GM13976 (cell line): ENCODE data around the gene FPR2.

Experiments
- DNase-seq: peaks from one replicate; pipeline ENCODE4 v3.0.0; 2012; ENCODE audit warnings: low spot score
- in situ Hi-C: fragments of 300-500 bp; cut with MboI; formaldehyde crosslinking; loops from one replicate; pipeline ENCODE4 v1.12.0; 2022; ENCODE audit warnings: low sequenced_read_pairs, mixed read lengths, inconsistent platforms; ENCODE audit not compliant: unreplicated experiment
- TF ChIP-seq, protein P1 (sequence below): IDR thresholded peaks from 2 replicates; pipeline ENCODE4 v1.5.1; 2012; ENCODE audit warnings: borderline replicate concordance, mild to moderate bottlenecking; ENCODE audit not compliant: insufficient read depth; ENCODE audit errors: extremely low read depth, missing control alignments, control extremely low read depth

The FPR2 gene

GRCh38 chr19:51808333-51808986 lies 47.5 kb downstream of the FPR2 start:
- TF ChIP-seq, protein P1, sequence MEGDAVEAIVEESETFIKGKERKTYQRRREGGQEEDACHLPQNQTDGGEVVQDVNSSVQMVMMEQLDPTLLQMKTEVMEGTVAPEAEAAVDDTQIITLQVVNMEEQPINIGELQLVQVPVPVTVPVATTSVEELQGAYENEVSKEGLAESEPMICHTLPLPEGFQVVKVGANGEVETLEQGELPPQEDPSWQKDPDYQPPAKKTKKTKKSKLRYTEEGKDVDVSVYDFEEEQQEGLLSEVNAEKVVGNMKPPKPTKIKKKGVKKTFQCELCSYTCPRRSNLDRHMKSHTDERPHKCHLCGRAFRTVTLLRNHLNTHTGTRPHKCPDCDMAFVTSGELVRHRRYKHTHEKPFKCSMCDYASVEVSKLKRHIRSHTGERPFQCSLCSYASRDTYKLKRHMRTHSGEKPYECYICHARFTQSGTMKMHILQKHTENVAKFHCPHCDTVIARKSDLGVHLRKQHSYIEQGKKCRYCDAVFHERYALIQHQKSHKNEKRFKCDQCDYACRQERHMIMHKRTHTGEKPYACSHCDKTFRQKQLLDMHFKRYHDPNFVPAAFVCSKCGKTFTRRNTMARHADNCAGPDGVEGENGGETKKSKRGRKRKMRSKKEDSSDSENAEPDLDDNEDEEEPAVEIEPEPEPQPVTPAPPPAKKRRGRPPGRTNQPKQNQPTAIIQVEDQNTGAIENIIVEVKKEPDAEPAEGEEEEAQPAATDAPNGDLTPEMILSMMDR: no peak
- DNase-seq: no peak
- in situ Hi-C loops: no loop called here

DNA sequence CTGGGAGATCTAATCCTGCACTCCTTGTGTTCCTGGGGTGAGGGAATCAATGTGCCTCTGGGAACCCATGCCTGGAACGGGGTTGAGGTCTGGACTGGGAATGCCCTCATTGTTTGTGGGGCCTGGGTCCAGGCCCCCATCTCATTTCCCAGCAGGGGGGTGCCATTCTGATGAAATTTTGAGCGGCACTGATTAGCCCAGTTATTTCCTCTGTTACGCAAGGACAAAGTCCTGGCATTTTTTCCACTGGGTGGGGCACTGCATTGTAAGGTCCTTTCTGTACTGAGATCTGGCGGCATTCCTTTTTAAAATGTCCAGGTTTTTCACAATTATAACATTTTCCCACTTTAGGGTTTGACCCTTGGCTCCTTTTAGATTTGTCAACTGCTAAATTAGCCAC lies 48.8 kb downstream of the FPR2 start:
- in situ Hi-C loops: no loop called here
- TF ChIP-seq, protein P1: no peak
- DNase-seq: no peak

DNA sequence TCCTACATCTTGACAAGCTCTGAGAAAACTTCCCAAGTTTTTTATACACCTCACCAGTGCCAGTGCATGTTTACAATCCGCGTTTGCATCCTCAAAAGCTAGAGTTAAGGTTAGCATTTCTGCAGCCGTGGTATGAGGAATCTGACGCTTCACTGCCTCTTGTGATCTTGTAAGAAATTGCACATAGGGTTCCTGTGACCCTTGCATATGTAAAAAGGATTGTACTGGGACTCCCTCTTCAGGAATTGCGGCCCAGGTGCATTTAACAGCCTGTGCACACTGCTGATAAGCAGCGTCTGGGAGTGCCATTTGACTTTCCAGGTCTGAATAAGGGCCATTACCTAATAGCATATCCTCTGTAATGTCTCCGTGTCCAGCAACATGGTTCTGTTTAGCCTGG lies 49.2 kb downstream of the FPR2 start:
- no peak for DNase-seq
- in situ Hi-C loops: no loop called here

GRCh38 chr19:51811344-51811743 lies 50.4 kb downstream of the FPR2 start:
- DNase-seq: no peak
- in situ Hi-C loops: no loop called here
- TF ChIP-seq, protein P1: no peak

More for the DNA sequence above, 49.2 kb downstream of the FPR2 start:
- TF ChIP-seq, protein P1: no peak

- in situ Hi-C loops: no loop called here
These were observed 54.1 kb downstream of the FPR2 start for GRCh38 chr19:51815043-51815442.

GRCh38 chr19:51816711-51817110 lies 55.7 kb downstream of the FPR2 start:
- no peak for DNase-seq
- TF ChIP-seq, protein P1: no peak
- in situ Hi-C loops: no loop called here

More at GRCh38 chr19:51815043-51815442, 54.1 kb downstream of the FPR2 start:
- TF ChIP-seq, protein P1: no peak
- no peak for DNase-seq
